Measurements from ENCODE around the gene MED12. TPM values are rescaled to one million over a fixed set of nuclear protein-coding genes. Genes with fewer than 3 reads are reported as not detected.

MED12 gene
- total RNA-seq, 3 donors from 2014 or later (not counting 1 experiment from before 2014, with no cell fraction given): 111 to 156 (median 115) TPM

- ATAC-seq (no peak), DNase-seq (no peak)
- no peak overlapping the region for H3K4me3 Mint-ChIP-seq
- H3K9me3 ChIP-seq (ENCODE audit: control insufficient read depth, insufficient read depth, low read length): no peaks in the 10 kb centered on the region
- 100% methylated on average over 4 of the region's 5 CpGs for WGBS (ENCODE audit: insufficient coverage)
- no peaks in the 10 kb centered on the region for H3K27me3 Mint-ChIP-seq (ENCODE audit: low read depth in 2 of 2)
- H3K36me3 ChIP-seq (ENCODE audit: control insufficient read depth, insufficient read depth, low read length): no peaks in the 10 kb centered on the region
- H3K36me3 Mint-ChIP-seq: no peaks in the 10 kb centered on the region
- no peaks in the 10 kb centered on the region for H3K4me1 ChIP-seq (ENCODE audit: control insufficient read depth, insufficient read depth, low read length)
- no peak overlapping the region for H3K4me3 ChIP-seq (ENCODE audit: low read length)
- intact Hi-C loops (cut with micrococcal nuclease): no loop called here
- no peaks in the 10 kb centered on the region for H3K4me1 Mint-ChIP-seq
- no peaks in the 10 kb centered on the region for H3K9me3 Mint-ChIP-seq
- TF ChIP-seq, protein P1, sequence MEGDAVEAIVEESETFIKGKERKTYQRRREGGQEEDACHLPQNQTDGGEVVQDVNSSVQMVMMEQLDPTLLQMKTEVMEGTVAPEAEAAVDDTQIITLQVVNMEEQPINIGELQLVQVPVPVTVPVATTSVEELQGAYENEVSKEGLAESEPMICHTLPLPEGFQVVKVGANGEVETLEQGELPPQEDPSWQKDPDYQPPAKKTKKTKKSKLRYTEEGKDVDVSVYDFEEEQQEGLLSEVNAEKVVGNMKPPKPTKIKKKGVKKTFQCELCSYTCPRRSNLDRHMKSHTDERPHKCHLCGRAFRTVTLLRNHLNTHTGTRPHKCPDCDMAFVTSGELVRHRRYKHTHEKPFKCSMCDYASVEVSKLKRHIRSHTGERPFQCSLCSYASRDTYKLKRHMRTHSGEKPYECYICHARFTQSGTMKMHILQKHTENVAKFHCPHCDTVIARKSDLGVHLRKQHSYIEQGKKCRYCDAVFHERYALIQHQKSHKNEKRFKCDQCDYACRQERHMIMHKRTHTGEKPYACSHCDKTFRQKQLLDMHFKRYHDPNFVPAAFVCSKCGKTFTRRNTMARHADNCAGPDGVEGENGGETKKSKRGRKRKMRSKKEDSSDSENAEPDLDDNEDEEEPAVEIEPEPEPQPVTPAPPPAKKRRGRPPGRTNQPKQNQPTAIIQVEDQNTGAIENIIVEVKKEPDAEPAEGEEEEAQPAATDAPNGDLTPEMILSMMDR (IDR thresholded peaks at IDR 0.05): no peak
- H3K27ac ChIP-seq (ENCODE audit: low read length): no peak overlapping the region
- no peak overlapping the region for H3K27ac Mint-ChIP-seq
- no peaks in the 10 kb centered on the region for H3K27me3 ChIP-seq (ENCODE audit: control insufficient read depth, insufficient read depth, low read length)
Measured at GRCh38 chrX:71082124-71082647, 36.2 kb upstream of the MED12 start.

- DNase-seq (no peak), ATAC-seq (no peak)
- no peaks in the 10 kb centered on the region for H3K27me3 ChIP-seq (ENCODE audit: control insufficient read depth, insufficient read depth, low read length)
- TF ChIP-seq, protein P1 (IDR thresholded peaks at IDR 0.05): no peak
- intact Hi-C loops (cut with micrococcal nuclease): no loop called here
- WGBS (ENCODE audit: insufficient coverage): 95% methylated on average over 4 of the region's 4 CpGs
- Mint-ChIP-seq H3K4me3 (no peak overlapping the region), H3K27me3 (ENCODE audit: low read depth in 2 of 2) (no peaks in the 10 kb centered on the region), H3K9me3 (no peaks in the 10 kb centered on the region), H3K27ac (no peak overlapping the region), H3K4me1 (no peaks in the 10 kb centered on the region), H3K36me3 (no peaks in the 10 kb centered on the region)
- H3K4me1 ChIP-seq (ENCODE audit: control insufficient read depth, insufficient read depth, low read length): no peaks in the 10 kb centered on the region
- H3K36me3 ChIP-seq (ENCODE audit: control insufficient read depth, insufficient read depth, low read length): no peaks in the 10 kb centered on the region
- no peak overlapping the region for H3K27ac ChIP-seq (ENCODE audit: low read length)
- H3K4me3 ChIP-seq (ENCODE audit: low read length): no peak overlapping the region
- no peaks in the 10 kb centered on the region for H3K9me3 ChIP-seq (ENCODE audit: control insufficient read depth, insufficient read depth, low read length)
Measured at GRCh38 chrX:71082822-71083221, 35.6 kb upstream of the MED12 start.

GRCh38 chrX:71085900-71086299 is 32.5 kb upstream of the MED12 start:
- H3K4me1 Mint-ChIP-seq: no peaks in the 10 kb centered on the region
- WGBS (ENCODE audit: insufficient coverage): 96% methylated on average over 2 of the region's 4 CpGs
- Histone ChIP-seq H3K27ac (ENCODE audit: low read length) (no peak overlapping the region), H3K9me3 (ENCODE audit: control insufficient read depth, insufficient read depth, low read length) (no peaks in the 10 kb centered on the region), H3K27me3 (ENCODE audit: control insufficient read depth, insufficient read depth, low read length) (no peaks in the 10 kb centered on the region), H3K4me3 (ENCODE audit: low read length) (no peak overlapping the region), H3K36me3 (ENCODE audit: control insufficient read depth, insufficient read depth, low read length) (no peaks in the 10 kb centered on the region), H3K4me1 (ENCODE audit: control insufficient read depth, insufficient read depth, low read length) (no peaks in the 10 kb centered on the region)
- intact Hi-C loops (cut with micrococcal nuclease): no loop called here
- no peaks in the 10 kb centered on the region for H3K27me3 Mint-ChIP-seq (ENCODE audit: low read depth in 2 of 2)
- DNase-seq (no peak), ATAC-seq (no peak)
- no peak overlapping the region for H3K27ac Mint-ChIP-seq
- no peaks in the 10 kb centered on the region for H3K9me3 Mint-ChIP-seq
- TF ChIP-seq, protein P1 (IDR thresholded peaks at IDR 0.05): no peak
- no peaks in the 10 kb centered on the region for H3K36me3 Mint-ChIP-seq
- H3K4me3 Mint-ChIP-seq: no peak overlapping the region

GRCh38 chrX:71091263-71091662 is 27.1 kb upstream of the MED12 start:
- H3K27ac ChIP-seq (ENCODE audit: low read length): no peak overlapping the region
- H3K4me3 ChIP-seq (ENCODE audit: low read length): no peak overlapping the region
- Mint-ChIP-seq H3K9me3 (no peaks in the 10 kb centered on the region), H3K36me3 (no peaks in the 10 kb centered on the region), H3K27me3 (ENCODE audit: low read depth in 2 of 2) (peaks cover 0 to 12% of the 10 kb centered on the region in 2 donors), H3K27ac (no peak overlapping the region), H3K4me1 (peaks cover 10% of the 10 kb centered on the region in 2 donors), H3K4me3 (no peak overlapping the region)
- 95% methylated on average over 4 of the region's 5 CpGs for WGBS (ENCODE audit: insufficient coverage)
- H3K9me3 ChIP-seq (ENCODE audit: control insufficient read depth, insufficient read depth, low read length): no peaks in the 10 kb centered on the region
- no peaks in the 10 kb centered on the region for H3K27me3 ChIP-seq (ENCODE audit: control insufficient read depth, insufficient read depth, low read length)
- no peaks in the 10 kb centered on the region for H3K36me3 ChIP-seq (ENCODE audit: control insufficient read depth, insufficient read depth, low read length)
- DNase-seq (no peak), ATAC-seq (no peak)
- H3K4me1 ChIP-seq (ENCODE audit: control insufficient read depth, insufficient read depth, low read length): peaks cover 4% of the 10 kb centered on the region
- TF ChIP-seq, protein P1 (IDR thresholded peaks at IDR 0.05): no peak
- intact Hi-C loops (cut with micrococcal nuclease): no loop called here
